Epithelial cell of proximal tubule (primary cell): ENCODE data around the gene SERPINB11. TPM values are rescaled to one million over a fixed set of nuclear protein-coding genes. Genes with fewer than 3 reads are reported as not detected.
"Not testable (repeated sequence)": the region's sequence is repeated elsewhere in the genome, so short reads cannot be mapped to it uniquely, and the experiment has no call there.

Experiments used
- DNase-seq: peaks from one replicate; pipeline ENCODE4 v3.0.0-alpha.2; 2011; ENCODE audit warnings: low read depth
- H3K4me3 ChIP-seq: 2 replicates; pipeline ENCODE4 v1.5.1; 2011; ENCODE audit warnings: low read depth, mild to moderate bottlenecking, low read length
- CTCF ChIP-seq: conservative IDR thresholded peaks from 2 replicates; pipeline ENCODE4 v1.5.1; 2012; ENCODE audit warnings: low read depth, mild to moderate bottlenecking, low read length
- total RNA-seq: library from RNA; depleted of rRNA; stranded (reverse); fragments of >200 nt; gene quantifications from 2 replicates; pipeline ENCODE4 v1.2.3, GENCODE V29; 2015

SERPINB11 gene, protein sequence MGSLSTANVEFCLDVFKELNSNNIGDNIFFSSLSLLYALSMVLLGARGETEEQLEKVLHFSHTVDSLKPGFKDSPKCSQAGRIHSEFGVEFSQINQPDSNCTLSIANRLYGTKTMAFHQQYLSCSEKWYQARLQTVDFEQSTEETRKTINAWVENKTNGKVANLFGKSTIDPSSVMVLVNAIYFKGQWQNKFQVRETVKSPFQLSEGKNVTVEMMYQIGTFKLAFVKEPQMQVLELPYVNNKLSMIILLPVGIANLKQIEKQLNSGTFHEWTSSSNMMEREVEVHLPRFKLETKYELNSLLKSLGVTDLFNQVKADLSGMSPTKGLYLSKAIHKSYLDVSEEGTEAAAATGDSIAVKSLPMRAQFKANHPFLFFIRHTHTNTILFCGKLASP
- not detected in 2 replicates for total RNA-seq

GRCh38 chr18:63702660-63703059 lies at the start of gene SERPINB11:
Gene SERPINB11, plus strand, starts transcription at chr18:63702960. Its CDS starts 7,234 bp downstream, at chr18:63710194.
- TF ChIP-seq CTCF: no peak
- no peak for DNase-seq
- no peak within 1 kb of the TSS for H3K4me3 ChIP-seq

DNA sequence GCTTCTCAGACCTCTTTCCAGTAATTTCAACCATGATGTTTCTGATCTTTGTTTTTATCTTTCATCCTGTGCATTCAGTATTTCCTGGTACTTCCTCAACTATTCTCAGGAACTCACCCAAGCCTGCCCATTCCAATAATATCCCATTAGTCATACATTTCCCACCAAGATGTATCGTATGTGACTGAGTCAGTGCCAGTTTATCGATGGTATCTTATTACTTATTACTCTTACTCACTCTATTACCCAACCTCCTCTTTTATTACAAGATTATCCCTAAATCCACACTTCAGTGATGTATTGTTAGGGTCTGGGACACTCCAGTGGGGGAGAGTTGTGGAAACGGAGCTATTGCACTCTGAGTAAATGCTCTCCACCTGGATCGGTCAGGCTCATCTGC lies 43.8 kb upstream of the SERPINB11 start:
- DNase-seq, H3K4me3 ChIP-seq: not testable (repeated sequence)

DNA sequence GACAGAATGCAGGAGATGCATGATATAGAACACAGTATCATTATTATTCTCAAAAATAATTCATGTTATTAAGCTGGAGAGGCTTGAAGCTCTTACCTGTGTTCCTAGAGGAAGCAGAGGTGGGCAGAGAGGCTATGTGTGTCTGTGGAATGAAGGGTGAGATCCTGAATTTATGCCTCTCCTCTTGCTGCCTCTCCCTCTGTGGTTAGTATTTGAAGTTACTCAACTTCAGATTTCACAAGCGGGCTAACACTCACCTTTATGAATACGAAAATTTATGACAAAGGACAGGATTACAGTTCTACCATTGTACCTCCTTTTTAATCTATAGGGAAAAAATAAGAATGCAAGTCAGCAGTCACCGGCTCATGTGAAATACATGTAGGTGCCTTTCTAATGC lies 41.0 kb upstream of the SERPINB11 start, which contains the start of gene SERPINB3:
Gene SERPINB3, minus strand, starts transcription at position 144 of the 400 bp plus-strand sequence. CDS start 677 bp downstream, outside the sequence.
- H3K4me3 ChIP-seq, DNase-seq: not testable (repeated sequence)

GRCh38 chr18:63664571-63664970 lies 38.2 kb upstream of the SERPINB11 start:
- no peak for TF ChIP-seq CTCF
- no peak overlapping the region for H3K4me3 ChIP-seq
- DNase-seq: no peak

DNA sequence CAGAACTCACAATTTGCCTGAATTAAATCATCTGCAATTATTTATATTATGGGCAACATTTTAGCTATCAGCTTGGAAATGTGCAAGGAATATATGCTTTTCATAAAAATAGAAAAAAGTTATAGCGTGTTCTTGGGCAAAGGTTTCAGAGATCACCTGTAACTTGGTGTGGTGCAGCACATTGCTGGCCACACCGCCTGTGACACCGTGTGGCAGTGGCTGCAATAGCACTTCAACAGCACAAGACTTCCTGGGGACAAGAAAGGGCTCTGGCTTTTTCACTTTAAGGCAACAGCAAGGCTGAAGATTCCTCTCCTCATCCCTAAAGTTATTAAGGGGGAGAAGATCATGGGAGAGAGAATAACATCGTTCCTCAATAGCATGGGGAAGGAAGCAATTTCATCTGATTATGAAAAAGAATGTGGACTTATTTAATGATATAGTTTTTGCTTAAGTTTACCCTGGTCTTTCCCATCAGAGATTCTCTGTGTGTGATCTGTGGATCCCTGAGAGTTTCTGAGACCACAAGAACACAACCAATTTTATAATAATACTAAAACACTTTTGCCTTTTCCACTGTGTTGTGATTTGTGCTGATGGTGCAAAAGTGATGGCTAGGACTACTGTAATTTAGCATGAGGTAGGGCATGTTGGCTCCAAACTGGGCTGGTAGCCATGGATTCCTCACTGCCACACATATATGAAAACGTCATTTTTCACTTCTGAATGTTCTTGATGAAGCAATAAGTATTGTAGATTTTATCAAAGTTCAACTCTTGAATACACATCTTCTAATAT lies 26.0 kb upstream of the SERPINB11 start:
- no peak for DNase-seq
- no peak overlapping the region for H3K4me3 ChIP-seq
- peak; percentile 69 for TF ChIP-seq CTCF

- no peak for TF ChIP-seq CTCF
- DNase-seq: no peak
- H3K4me3 ChIP-seq: no peak overlapping the region
Measured at GRCh38 chr18:63677500-63678225, 25.1 kb upstream of the SERPINB11 start.

GRCh38 chr18:63679820-63680606 lies 22.7 kb upstream of the SERPINB11 start:
- H3K4me3 ChIP-seq: no peak overlapping the region
- no peak for DNase-seq
- no peak for TF ChIP-seq CTCF
